Neutrophil (primary cell): ENCODE measurements around the gene SLC17A3.

Experiments used
- H3K27ac ChIP-seq: fragments of 200-600 bp; sonication (generic); 2 replicates; pipeline ENCODE4 v1.5.1; 2016; ENCODE audit warnings: mild to moderate bottlenecking, moderate library complexity
- H3K27me3 ChIP-seq: fragments of 200-600 bp; sonication (generic); 2 replicates; pipeline ENCODE4 v1.6.0; 2016; ENCODE audit warnings: mild to moderate bottlenecking
- H3K36me3 ChIP-seq: fragments of 200-600 bp; sonication (generic); 2 replicates; pipeline ENCODE4 v1.5.1; 2017
- H3K4me1 ChIP-seq, 2 experiments: fragments of 200-600 bp in 1 of 2; sonication (generic) in 1 of 2; 1 replicate in 1 of 2; 2 replicates in 1 of 2; pipeline versions ENCODE4 v1.5.1 to v1.6.1; 2013 to 2016; ENCODE audit warnings: low read depth in 1 of 2, low read length in 1 of 2, mild to moderate bottlenecking in 1 of 2, moderate library complexity in 1 of 2; ENCODE audit not compliant: control insufficient read depth in 1 of 2, insufficient read depth in 1 of 2
- H3K4me3 ChIP-seq, 2 experiments: fragments of 200-600 bp in 1 of 2; sonication (generic) in 1 of 2; 1 replicate in 1 of 2; 2 replicates in 1 of 2; pipeline ENCODE4 v1.5.1; 2013 to 2016; ENCODE audit warnings: low read depth in 1 of 2, low read length in 1 of 2, mild to moderate bottlenecking in 1 of 2, moderate library complexity in 1 of 2
- H3K9me3 ChIP-seq: fragments of 200-600 bp; sonication (generic); 2 replicates; pipeline ENCODE4 v1.5.1; 2016
- CTCF ChIP-seq: fragments of 200-600 bp; sonication (generic); IDR thresholded peaks from 2 replicates; pipeline ENCODE4 v1.5.1; 2016; ENCODE audit warnings: antibody characterized with exemption

The SLC17A3 gene

GRCh38 chr6:25882051-25882496 lies 8.0 kb upstream of the SLC17A3 start:
- Histone ChIP-seq H3K4me3 (no peak overlapping the region), H3K4me1 (no peaks in the 10 kb centered on the region), H3K27me3 (peaks cover 8% of the 10 kb centered on the region), H3K36me3 (no peaks in the 10 kb centered on the region), H3K9me3 (no peaks in the 10 kb centered on the region), H3K27ac (no peak overlapping the region)
- TF ChIP-seq CTCF = no peak

- H3K27me3 ChIP-seq = peaks cover 21% of the 10 kb centered on the region
- no peaks in the 10 kb centered on the region for H3K36me3 ChIP-seq
- H3K4me3 ChIP-seq = no peak overlapping the region
- no peak overlapping the region for H3K27ac ChIP-seq
- no peaks in the 10 kb centered on the region for H3K9me3 ChIP-seq
- H3K4me1 ChIP-seq = no peaks in the 10 kb centered on the region
- TF ChIP-seq CTCF = no peak
These were observed 6.6 kb upstream of the SLC17A3 start for GRCh38 chr6:25880601-25881000.

- no peak overlapping the region for H3K4me3 ChIP-seq
- H3K27me3 ChIP-seq = peaks cover 31% of the 10 kb centered on the region
- no peaks in the 10 kb centered on the region for H3K36me3 ChIP-seq
- H3K4me1 ChIP-seq = no peaks in the 10 kb centered on the region
- TF ChIP-seq CTCF = no peak
- H3K9me3 ChIP-seq = no peaks in the 10 kb centered on the region
- H3K27ac ChIP-seq = no peak overlapping the region
These were observed 4.8 kb upstream of the SLC17A3 start for GRCh38 chr6:25878721-25879322.

- Histone ChIP-seq H3K27me3 (peaks cover 32% of the 10 kb centered on the region), H3K36me3 (no peaks in the 10 kb centered on the region), H3K4me3 (no peak overlapping the region), H3K9me3 (no peaks in the 10 kb centered on the region), H3K27ac (no peak overlapping the region), H3K4me1 (no peaks in the 10 kb centered on the region)
- TF ChIP-seq CTCF = no peak
These were observed 2.0 kb upstream of the SLC17A3 start for GRCh38 chr6:25875926-25876602.

GRCh38 chr6:25875563-25875905 lies 1.5 kb upstream of the SLC17A3 start:
- no peak for TF ChIP-seq CTCF
- Histone ChIP-seq H3K4me1 (no peaks in the 10 kb centered on the region), H3K27ac (no peak overlapping the region), H3K27me3 (peaks cover 32% of the 10 kb centered on the region), H3K4me3 (no peak overlapping the region), H3K36me3 (no peaks in the 10 kb centered on the region), H3K9me3 (no peaks in the 10 kb centered on the region)
